ENCODE results near the gene EHBP1. TPM values are rescaled to one million over a fixed set of nuclear protein-coding genes. Genes with fewer than 3 reads are reported as not detected.

Gene EHBP1
- total RNA-seq, 2 experiments from 2014 or later: 19.3 to 23.2 TPM

DNA sequence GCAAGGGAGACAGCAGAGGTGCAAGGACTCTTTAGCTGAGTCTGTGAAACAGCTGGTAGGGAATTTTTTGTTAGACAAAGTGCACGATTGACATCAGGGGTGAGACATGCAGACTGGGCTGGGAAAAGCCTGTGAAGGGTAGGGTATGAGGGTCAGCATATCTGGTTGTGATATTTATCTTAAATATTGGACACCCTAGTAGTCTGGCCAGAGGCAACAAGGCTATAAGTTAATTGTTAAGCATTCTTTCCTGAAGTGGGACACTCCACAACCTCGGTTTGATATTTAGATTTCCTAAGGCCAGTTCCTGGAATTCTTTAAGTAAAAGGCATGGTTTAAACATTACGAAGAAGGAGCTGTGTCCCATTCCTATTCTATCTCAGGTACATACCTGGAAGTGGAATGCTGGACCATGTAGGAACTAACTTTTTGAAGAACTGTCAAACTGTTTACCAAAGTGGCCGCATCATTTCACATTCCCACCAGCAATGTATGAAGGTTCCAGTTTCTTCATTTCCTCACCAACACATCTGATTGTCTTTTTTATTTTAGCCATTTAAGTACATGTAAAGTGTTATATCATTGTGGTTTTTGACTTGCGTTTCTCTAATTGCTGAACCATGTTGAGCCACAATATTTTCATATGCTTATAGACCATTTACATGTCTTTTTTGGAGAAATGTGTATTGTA is 22.5 kb downstream of the EHBP1 start:
- Mint-ChIP-seq H3K9me3 (peaks cover 17% of the 10 kb centered on the region), H3K36me3 (ENCODE audit: low read depth) (peaks cover 10% of the 10 kb centered on the region), H3K4me1 (no peaks in the 10 kb centered on the region), H3K4me3 (no peak overlapping the region), H3K27ac (no peak overlapping the region), H3K27me3 (no peaks in the 10 kb centered on the region)
- no peak for DNase-seq
- POLR2A ChIA-PET: no interaction called here
- CTCF ChIA-PET: no interaction called here

DNA sequence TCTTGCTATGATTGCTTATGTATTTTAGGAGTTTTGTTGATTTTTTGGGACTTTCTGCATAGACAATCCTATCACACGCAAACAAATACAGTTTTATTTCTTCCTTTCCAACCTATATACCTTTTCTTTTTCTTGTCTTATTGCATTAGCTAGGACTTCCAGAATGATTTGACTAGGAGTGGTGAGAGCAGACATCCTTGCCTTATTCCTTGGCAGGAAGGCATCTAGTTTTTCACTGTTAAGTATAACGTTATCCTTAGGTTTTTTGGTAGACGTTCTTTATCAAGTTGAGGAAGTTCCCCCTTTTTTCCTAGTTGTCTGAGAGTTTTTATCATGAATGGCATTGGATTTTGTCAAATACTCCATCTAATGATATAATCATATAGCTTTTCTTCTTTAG is 25.8 kb downstream of the EHBP1 start:
- H3K27me3 Mint-ChIP-seq: no peaks in the 10 kb centered on the region

DNA sequence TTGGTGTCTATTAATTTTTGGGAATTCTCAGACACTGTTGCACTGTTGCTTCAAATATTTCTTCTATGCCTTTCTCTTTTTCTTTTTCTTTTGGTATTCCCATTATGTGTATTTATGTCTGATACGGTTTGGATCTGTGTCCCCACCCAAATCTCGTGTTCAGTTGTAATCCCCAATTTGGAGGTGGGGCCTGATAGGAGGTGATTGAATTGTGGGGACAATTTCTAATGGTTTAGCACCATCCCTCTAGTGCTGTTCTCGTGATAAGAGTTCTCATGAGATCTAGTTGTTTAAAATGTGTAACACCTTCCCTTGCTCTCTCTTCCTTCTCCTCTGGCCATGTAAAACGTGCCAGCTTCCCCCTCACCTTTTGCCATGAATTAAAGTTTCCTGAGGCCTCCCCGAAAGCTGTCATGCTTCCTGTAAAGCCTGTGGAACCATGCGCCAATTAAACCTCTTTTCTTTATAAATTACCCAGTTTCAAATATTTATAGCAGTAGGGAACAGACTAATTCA is 26.8 kb downstream of the EHBP1 start:
- H3K9me3 Mint-ChIP-seq: peaks cover 9% of the 10 kb centered on the region
- no peak for DNase-seq
- no peaks in the 10 kb centered on the region for H3K27me3 Mint-ChIP-seq
- H3K27ac Mint-ChIP-seq: no peak overlapping the region
- no peak overlapping the region for H3K4me3 Mint-ChIP-seq
- ChIA-PET POLR2A (no interaction called here), CTCF (no interaction called here)
- H3K36me3 Mint-ChIP-seq (ENCODE audit: low read depth): peaks cover 6% of the 10 kb centered on the region
- H3K4me1 Mint-ChIP-seq: no peaks in the 10 kb centered on the region

More for the DNA sequence above, 25.8 kb downstream of the EHBP1 start:
- CTCF ChIA-PET: no interaction called here
- no peak overlapping the region for H3K4me3 Mint-ChIP-seq
- no peaks in the 10 kb centered on the region for H3K4me1 Mint-ChIP-seq
- H3K9me3 Mint-ChIP-seq: peaks cover 9% of the 10 kb centered on the region
- peaks cover 6% of the 10 kb centered on the region for H3K36me3 Mint-ChIP-seq (ENCODE audit: low read depth)
- DNase-seq: no peak
- no peak overlapping the region for H3K27ac Mint-ChIP-seq
- POLR2A ChIA-PET: no interaction called here

DNA sequence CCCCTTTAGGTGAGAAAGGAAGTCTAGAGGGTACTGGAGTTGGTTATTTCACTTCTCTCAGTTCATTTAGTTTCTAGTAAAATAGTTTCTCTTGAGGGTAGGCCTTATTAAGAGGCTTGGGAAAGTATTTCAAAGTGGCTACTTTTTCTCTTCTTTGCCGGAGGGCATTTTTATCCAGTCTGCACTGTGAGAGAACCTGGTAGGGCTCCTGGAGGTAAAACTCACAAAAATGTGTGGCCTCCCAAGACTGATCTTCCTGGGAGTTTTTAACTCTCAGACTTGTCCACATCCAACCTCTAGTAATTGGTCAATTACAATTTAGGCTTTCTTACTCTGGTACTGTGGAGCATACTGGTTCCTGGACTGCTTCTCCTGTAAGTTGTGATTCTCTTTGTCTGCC is 28.0 kb downstream of the EHBP1 start:
- H3K27me3 Mint-ChIP-seq: no peaks in the 10 kb centered on the region
- H3K4me1 Mint-ChIP-seq: no peaks in the 10 kb centered on the region
- peaks cover 9% of the 10 kb centered on the region for H3K9me3 Mint-ChIP-seq
- POLR2A ChIA-PET: no interaction called here
- DNase-seq: no peak
- H3K36me3 Mint-ChIP-seq (ENCODE audit: low read depth): peaks cover 6% of the 10 kb centered on the region
- CTCF ChIA-PET: no interaction called here
- H3K27ac Mint-ChIP-seq: no peak overlapping the region
- H3K4me3 Mint-ChIP-seq: no peak overlapping the region

DNA sequence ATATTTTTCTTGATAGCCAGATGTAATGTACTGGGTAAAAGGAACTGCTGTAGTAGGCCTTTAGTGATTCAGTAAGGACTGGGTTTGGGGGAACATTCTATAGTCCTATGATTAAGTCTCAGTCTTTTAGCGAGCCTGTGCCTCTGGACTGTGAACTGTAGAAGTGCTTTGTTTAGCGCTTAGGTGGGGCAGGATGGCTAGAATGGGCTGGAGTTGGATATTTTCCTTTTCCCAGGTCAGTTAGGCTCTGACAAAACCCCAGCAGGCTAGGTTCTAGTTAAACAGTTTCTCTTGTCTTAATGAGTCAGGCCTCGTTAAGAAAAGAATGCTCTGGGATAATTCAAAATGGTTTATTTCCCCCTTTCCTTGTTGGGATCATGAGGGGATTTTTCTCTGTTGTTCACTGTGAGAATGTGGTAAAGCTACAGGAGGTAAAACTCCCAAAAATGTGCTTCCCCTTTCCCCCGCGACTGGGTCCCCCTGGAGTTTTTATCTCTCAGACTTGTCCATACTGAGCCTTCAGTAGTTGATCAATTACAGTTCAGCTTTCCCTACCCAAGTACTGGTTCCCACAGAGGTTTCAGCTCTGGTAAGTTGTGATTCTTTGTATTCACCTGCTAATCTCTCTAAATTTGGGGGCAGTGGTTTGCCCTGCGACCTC is 31.5 kb downstream of the EHBP1 start:
- H3K9me3 Mint-ChIP-seq: peaks cover 3% of the 10 kb centered on the region
- no peak for DNase-seq
- CTCF ChIA-PET: no interaction called here
- POLR2A ChIA-PET: no interaction called here
- H3K27ac Mint-ChIP-seq: no peak overlapping the region
- H3K4me1 Mint-ChIP-seq: no peaks in the 10 kb centered on the region
- H3K27me3 Mint-ChIP-seq: no peaks in the 10 kb centered on the region
- H3K4me3 Mint-ChIP-seq: no peak overlapping the region
- H3K36me3 Mint-ChIP-seq (ENCODE audit: low read depth): peaks cover 5% of the 10 kb centered on the region

DNA sequence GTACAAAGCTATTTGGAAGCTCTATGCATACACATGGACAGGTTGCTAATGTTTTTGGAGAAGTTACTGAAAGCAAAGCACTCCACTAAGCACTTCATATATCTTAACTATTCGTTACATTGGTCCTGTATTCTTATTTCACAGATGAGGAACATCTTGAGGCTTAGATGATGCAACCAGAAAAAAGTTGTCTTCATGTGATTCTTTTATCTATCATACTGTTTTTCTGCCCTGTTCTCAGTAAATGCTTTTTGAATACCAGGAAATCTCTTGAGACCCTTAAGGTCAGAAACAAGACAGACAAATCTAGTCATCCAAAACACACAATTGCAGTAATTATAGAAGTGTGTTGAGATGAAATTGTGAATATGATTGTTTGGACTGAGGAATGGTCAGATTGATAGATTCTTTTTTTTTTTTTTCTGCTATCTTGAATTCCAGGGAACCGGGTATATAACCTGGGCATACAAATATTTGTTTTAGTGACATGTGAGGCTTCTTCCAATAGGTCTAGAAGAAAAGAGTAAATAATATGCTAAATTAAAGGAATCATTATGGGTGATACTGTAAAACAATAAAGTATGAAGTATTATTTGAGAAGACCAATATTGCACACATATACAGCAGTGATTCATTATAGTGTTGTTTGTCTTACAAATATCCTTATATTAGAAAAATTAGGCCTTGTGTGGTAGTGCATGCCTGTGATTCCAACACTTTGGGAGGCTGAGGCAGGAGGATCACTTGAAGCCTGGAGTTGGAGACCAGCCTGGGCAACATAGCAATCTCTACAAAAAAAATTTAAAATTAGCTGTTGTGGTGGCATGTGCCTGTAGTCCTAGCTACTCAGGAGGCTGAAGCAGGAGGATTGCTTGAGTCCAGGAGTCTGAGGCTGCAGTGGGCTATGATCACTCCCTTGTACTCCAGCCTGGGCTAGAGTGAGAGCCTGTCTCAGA is 33.7 kb downstream of the EHBP1 start:
- ChIA-PET CTCF (no interaction called here), POLR2A (no interaction called here)
- Mint-ChIP-seq H3K9me3 (no peaks in the 10 kb centered on the region), H3K27me3 (no peaks in the 10 kb centered on the region), H3K27ac (no peak overlapping the region), H3K4me1 (no peaks in the 10 kb centered on the region), H3K36me3 (ENCODE audit: low read depth) (no peaks in the 10 kb centered on the region), H3K4me3 (no peak overlapping the region)
- DNase-seq: no peak

DNA sequence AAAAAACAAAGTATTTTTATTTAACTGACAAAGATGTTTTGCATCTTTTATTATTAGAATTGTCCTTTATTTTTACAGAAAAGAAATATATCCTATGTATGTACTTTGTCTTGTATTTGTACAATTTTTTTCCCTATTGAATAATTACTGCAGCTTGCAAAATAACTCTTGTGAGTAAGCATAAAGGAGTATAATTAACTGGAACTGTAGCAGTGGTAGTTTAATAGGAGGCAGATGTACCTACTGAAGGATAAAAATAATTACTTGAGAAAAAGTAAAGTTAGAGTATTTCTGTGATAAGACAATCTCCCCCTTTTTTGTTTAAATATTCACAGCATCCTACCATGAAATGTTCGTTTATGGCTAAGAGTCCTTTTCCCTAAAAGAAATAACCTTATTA is 34.7 kb downstream of the EHBP1 start:
- no peak for DNase-seq
- CTCF ChIA-PET: no interaction called here
- Mint-ChIP-seq H3K4me1 (no peaks in the 10 kb centered on the region), H3K4me3 (no peak overlapping the region), H3K27ac (no peak overlapping the region), H3K36me3 (ENCODE audit: low read depth) (no peaks in the 10 kb centered on the region), H3K27me3 (no peaks in the 10 kb centered on the region), H3K9me3 (no peaks in the 10 kb centered on the region)
- POLR2A ChIA-PET: no interaction called here

DNA sequence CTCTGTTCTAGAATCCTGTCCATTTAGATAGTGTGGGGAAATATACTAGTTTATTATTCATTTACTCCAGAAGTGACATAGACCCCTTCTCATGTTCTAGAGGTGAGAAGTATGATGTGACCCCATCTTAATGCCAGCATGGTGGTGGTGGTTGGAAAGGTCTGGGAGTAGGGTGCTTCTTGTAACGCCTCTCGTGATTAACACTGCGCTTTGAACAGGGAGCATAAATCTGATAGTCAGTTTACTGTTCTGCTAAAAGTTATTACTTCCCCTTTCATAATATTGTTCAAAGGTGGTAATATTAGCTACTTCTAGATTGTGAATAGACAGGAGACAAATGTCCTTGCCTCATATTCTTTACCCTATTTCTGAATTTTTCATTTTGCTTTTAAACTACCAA is 35.6 kb downstream of the EHBP1 start:
- Mint-ChIP-seq H3K4me1 (no peaks in the 10 kb centered on the region), H3K4me3 (no peak overlapping the region), H3K27ac (no peak overlapping the region), H3K27me3 (no peaks in the 10 kb centered on the region), H3K36me3 (ENCODE audit: low read depth) (no peaks in the 10 kb centered on the region), H3K9me3 (no peaks in the 10 kb centered on the region)
- no peak for DNase-seq
- POLR2A ChIA-PET: no interaction called here
- CTCF ChIA-PET: no interaction called here

DNA sequence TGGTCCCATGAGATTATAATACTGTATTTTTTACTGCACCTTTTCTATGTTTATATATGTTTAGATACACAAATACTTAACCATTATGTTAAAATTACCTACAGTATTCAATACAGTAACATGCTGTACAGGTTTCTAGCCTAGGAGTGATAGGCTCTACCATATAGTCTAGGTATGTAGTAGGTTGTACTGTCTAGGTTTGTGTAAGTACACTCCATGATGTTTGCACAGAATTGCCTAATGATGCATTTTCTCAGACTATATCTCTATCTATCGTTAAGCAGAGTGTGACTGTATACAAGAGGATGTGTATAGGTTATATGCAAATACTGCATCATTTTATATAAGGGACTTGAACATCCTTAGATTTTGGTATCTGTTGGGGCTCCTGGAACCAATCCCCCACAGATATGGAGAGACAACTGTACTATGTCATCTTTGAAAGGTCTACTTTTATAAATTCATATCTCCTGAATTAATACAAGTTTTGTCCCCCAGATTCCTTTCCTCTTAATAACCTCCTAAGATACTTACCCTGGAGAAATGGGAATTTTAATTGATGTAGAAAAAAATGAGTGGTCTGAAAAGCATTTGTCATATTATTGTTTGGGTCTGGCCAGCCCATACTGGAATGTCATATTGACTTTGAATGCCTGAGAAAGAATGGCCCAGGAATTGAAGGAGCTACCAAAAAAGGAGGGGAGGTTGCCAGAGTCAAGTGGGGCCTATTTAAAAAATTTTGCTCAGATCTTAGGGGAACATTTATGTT is 36.6 kb downstream of the EHBP1 start:
- Mint-ChIP-seq H3K4me3 (no peak overlapping the region), H3K4me1 (no peaks in the 10 kb centered on the region), H3K36me3 (ENCODE audit: low read depth) (no peaks in the 10 kb centered on the region), H3K27me3 (no peaks in the 10 kb centered on the region), H3K9me3 (no peaks in the 10 kb centered on the region), H3K27ac (no peak overlapping the region)
- no peak for DNase-seq
- ChIA-PET CTCF (no interaction called here), POLR2A (no interaction called here)

DNA sequence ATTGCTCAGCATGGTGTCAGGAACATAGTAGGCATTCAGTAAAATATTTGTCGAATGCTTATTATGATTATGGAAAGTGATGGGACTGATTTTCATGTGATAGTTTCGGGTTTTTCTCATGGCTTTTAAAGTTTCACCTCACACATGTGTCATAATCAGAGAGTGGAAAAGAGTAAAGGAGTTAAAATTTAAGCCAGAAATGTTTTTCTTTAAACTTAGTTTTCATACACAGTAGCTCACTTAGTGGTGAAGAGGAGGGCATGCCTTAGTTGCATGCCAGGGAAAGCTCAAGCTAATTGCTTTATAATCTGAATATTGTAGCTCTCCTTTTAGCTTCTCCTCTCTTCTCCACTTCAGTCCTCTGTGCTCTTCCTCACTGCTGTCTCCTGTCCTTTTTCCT is 38.0 kb downstream of the EHBP1 start:
- POLR2A ChIA-PET: no interaction called here

DNA sequence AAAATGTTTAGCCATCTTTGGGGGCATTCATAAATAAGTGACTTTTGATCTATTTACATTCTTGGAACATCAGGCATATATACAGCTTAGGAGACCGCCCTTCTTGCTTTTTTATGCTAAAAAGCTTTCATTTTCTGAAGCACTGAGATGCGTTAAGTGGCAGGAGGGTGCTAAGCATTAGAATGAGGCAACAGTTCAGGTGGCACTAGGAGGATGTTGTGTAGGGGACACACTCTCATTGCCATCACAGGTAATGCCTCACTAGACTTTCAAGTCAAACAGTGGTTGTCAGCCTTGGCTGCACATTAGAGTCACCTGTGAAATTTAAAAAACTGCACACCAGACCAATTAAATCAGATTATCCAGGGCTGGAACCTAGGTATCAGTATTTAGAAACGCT is 39.1 kb downstream of the EHBP1 start:
- H3K36me3 Mint-ChIP-seq (ENCODE audit: low read depth): peaks cover 5% of the 10 kb centered on the region
- H3K27me3 Mint-ChIP-seq: no peaks in the 10 kb centered on the region
- H3K4me1 Mint-ChIP-seq: no peaks in the 10 kb centered on the region
- POLR2A ChIA-PET: no interaction called here
- CTCF ChIA-PET: no interaction called here
- H3K9me3 Mint-ChIP-seq: no peaks in the 10 kb centered on the region
- no peak overlapping the region for H3K4me3 Mint-ChIP-seq
- H3K27ac Mint-ChIP-seq: no peak overlapping the region
- no peak for DNase-seq

More for the DNA sequence above, 38.0 kb downstream of the EHBP1 start:
- peaks cover 2% of the 10 kb centered on the region for H3K36me3 Mint-ChIP-seq (ENCODE audit: low read depth)
- CTCF ChIA-PET: no interaction called here
- no peak overlapping the region for H3K27ac Mint-ChIP-seq
- no peaks in the 10 kb centered on the region for H3K27me3 Mint-ChIP-seq
- no peaks in the 10 kb centered on the region for H3K9me3 Mint-ChIP-seq
- H3K4me3 Mint-ChIP-seq: no peak overlapping the region
- no peak for DNase-seq
- no peaks in the 10 kb centered on the region for H3K4me1 Mint-ChIP-seq

DNA sequence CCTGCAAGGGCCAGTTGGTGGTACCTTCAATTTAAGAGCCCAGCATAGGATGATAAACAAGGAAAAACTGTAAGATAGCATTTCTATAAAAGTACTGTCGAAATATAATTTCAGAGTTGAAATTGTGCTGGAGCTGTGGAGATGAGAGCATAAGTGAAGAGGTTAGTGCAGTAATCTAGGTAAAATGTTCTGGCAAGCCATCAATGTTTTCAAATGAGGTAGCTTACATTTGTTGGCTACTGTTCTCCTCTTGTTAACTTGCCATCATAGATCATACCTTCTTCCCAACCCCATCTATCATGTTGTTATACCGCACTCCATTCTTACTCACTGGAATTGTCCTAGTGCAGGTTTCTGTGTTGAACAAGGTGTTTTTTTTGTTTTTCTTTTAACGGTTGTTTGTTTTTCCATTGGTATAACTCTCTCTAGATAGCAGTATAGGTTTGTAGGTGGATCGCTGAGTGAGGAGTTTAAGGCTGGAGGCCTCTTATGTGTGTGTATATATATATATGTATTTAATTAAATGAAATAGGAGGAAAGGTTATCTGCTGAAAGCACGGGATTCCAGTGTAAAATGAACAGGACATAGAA is 40.5 kb downstream of the EHBP1 start:
- Mint-ChIP-seq H3K9me3 (peaks cover 6% of the 10 kb centered on the region), H3K27ac (no peak overlapping the region), H3K36me3 (ENCODE audit: low read depth) (peaks cover 10% of the 10 kb centered on the region), H3K27me3 (no peaks in the 10 kb centered on the region), H3K4me3 (no peak overlapping the region), H3K4me1 (no peaks in the 10 kb centered on the region)
- CTCF ChIA-PET: no interaction called here
- DNase-seq: no peak
- POLR2A ChIA-PET: no interaction called here

DNA sequence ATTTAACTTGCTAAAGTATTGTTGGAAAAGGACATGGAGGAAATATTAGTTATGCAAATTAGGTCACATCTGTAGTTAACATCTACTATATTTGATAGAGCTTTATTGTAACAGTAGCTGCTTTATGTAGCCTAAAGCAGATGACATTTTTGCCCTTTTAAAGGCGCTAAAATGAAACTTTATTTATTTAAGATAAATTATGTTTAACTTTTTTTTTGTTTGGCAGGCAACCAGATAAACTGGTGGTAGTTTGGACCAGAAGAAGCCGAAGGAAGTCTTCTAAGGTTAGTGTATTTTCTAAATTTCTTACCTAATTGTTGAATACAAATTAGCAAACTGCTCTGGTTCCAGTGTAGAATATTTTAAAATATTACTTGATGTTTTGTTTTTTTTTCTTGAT is 41.7 kb downstream of the EHBP1 start:
- peaks cover 11% of the 10 kb centered on the region for H3K36me3 Mint-ChIP-seq (ENCODE audit: low read depth)

More for the DNA sequence above, 41.7 kb downstream of the EHBP1 start:
- Mint-ChIP-seq H3K4me3 (no peak overlapping the region), H3K27me3 (no peaks in the 10 kb centered on the region), H3K9me3 (peaks cover 6% of the 10 kb centered on the region), H3K4me1 (no peaks in the 10 kb centered on the region), H3K27ac (no peak overlapping the region)
- CTCF ChIA-PET: no interaction called here
- no peak for DNase-seq
- POLR2A ChIA-PET: no interaction called here
